ENCODE results near the gene EPHB1.

The EPHB1 gene

GRCh38 chr3:135055449-135055848 lies 260.4 kb downstream of the EPHB1 start:
- no peak for TF ChIP-seq CTCF (IDR thresholded peaks at IDR 0.05)

GRCh38 chr3:135056084-135056730 lies 261.1 kb downstream of the EPHB1 start:
- no peak for TF ChIP-seq CTCF (IDR thresholded peaks at IDR 0.05)

GRCh38 chr3:135056733-135057310 lies 261.8 kb downstream of the EPHB1 start:
- no peak for TF ChIP-seq CTCF (IDR thresholded peaks at IDR 0.05)

GRCh38 chr3:135057996-135058395 lies 262.9 kb downstream of the EPHB1 start:
- no peak for TF ChIP-seq CTCF (IDR thresholded peaks at IDR 0.05)

GRCh38 chr3:135059580-135059979 lies 264.5 kb downstream of the EPHB1 start:
- TF ChIP-seq CTCF (IDR thresholded peaks at IDR 0.05), result no peak

- no peak for TF ChIP-seq CTCF (IDR thresholded peaks at IDR 0.05)
These were observed 273.0 kb downstream of the EPHB1 start for GRCh38 chr3:135068011-135068410.

- no peak for TF ChIP-seq CTCF (IDR thresholded peaks at IDR 0.05)
These were observed 274.3 kb downstream of the EPHB1 start for GRCh38 chr3:135069406-135069805.
